HepG2 (cell line): ENCODE data around the gene HSPA5. TPM values are rescaled to one million over a fixed set of nuclear protein-coding genes. Genes with fewer than 3 reads are reported as not detected.

Experiments used
- BCL3 ChIP-seq: sonication (generic); formaldehyde crosslinking; IDR thresholded peaks from 2 replicates; pipeline ENCODE4 v1.5.1; 2020; ENCODE audit warnings: mild to moderate bottlenecking, missing genetic modification reagents, moderate library complexity
- FUBP1 ChIP-seq: sonication (generic); formaldehyde crosslinking; IDR thresholded peaks from 2 replicates; pipeline ENCODE4 v1.5.1; 2020; ENCODE audit warnings: missing genetic modification reagents, mild to moderate bottlenecking, borderline replicate concordance
- HMGA1 ChIP-seq: sonication (generic); formaldehyde crosslinking; conservative IDR thresholded peaks from 2 replicates; pipeline ENCODE4 v1.4.0; 2020; ENCODE audit warnings: missing genetic modification reagents
- JUND ChIP-seq: sonication (generic); formaldehyde crosslinking; IDR thresholded peaks from 2 replicates; pipeline ENCODE4 v1.8.0; 2022; ENCODE audit warnings: mild to moderate bottlenecking, missing genetic modification reagents
- MIXL1 ChIP-seq: IDR thresholded peaks from 2 replicates; pipeline ENCODE4 v1.6.1; 2016
- PRMT3 ChIP-seq: sonication (generic); formaldehyde crosslinking; IDR thresholded peaks from 2 replicates; pipeline ENCODE4 v1.8.1; 2022; ENCODE audit warnings: low read depth, mild to moderate bottlenecking, moderate library complexity, missing genetic modification reagents, borderline replicate concordance
- RAD51 ChIP-seq: fragments of 450-650 bp; IDR thresholded peaks from 2 replicates; pipeline ENCODE4 v1.6.1; 2016; ENCODE audit warnings: borderline replicate concordance
- RERE ChIP-seq: IDR thresholded peaks from 2 replicates; pipeline ENCODE4 v1.6.1; 2016; ENCODE audit warnings: low read depth, missing genetic modification reagents, missing compliant biosample characterization
- SMYD3 ChIP-seq: sonication (generic); formaldehyde crosslinking; IDR thresholded peaks from 2 replicates; pipeline ENCODE4 v1.8.1; 2023; ENCODE audit warnings: mild to moderate bottlenecking, missing genetic modification reagents
- TEAD3 ChIP-seq: optimal IDR thresholded peaks from 2 replicates; pipeline ENCODE3; 2016; ENCODE audit warnings: borderline replicate concordance
- ZBTB44 ChIP-seq: sonication (generic); formaldehyde crosslinking; IDR thresholded peaks from 2 replicates; pipeline ENCODE4 v1.4.0; 2020; ENCODE audit warnings: missing genetic modification reagents
- ZFP37 ChIP-seq: sonication (generic); formaldehyde crosslinking; IDR thresholded peaks from 2 replicates; pipeline ENCODE4 v1.4.0; 2020; ENCODE audit warnings: missing genetic modification reagents, borderline replicate concordance
- ZNF446 ChIP-seq: sonication (generic); formaldehyde crosslinking; IDR thresholded peaks from 2 replicates; pipeline ENCODE4 v1.5.0; 2020; ENCODE audit warnings: mild to moderate bottlenecking, missing genetic modification reagents
- ZNF468 ChIP-seq: sonication (generic); formaldehyde crosslinking; IDR thresholded peaks from 2 replicates; pipeline ENCODE4 v1.8.0; 2022; ENCODE audit warnings: mild to moderate bottlenecking, moderate library complexity, missing genetic modification reagents
- ZNF572 ChIP-seq: sonication (generic); formaldehyde crosslinking; IDR thresholded peaks from 2 replicates; pipeline ENCODE4 v1.5.1; 2020; ENCODE audit warnings: mild to moderate bottlenecking, missing genetic modification reagents
- ZNF678 ChIP-seq: sonication (generic); formaldehyde crosslinking; IDR thresholded peaks from 2 replicates; pipeline ENCODE4 v1.4.0; 2020; ENCODE audit warnings: mild to moderate bottlenecking, missing genetic modification reagents
- ZNF766 ChIP-seq: sonication (generic); formaldehyde crosslinking; IDR thresholded peaks from 2 replicates; pipeline ENCODE4 v1.5.0; 2020; ENCODE audit warnings: missing genetic modification reagents, borderline replicate concordance
- ZNF841 ChIP-seq: sonication (generic); formaldehyde crosslinking; IDR thresholded peaks from 2 replicates; pipeline ENCODE4 v1.8.1; 2023; ENCODE audit warnings: missing genetic modification reagents, borderline replicate concordance
- polyA plus RNA-seq, 8 experiments: library from polyadenylated mRNA; depleted of rRNA in 3 of 8; stranded (reverse) in 7 of 8; unstranded in 1 of 8; fragments of >200 nt; fragmentation: Illumina TruSeq in 4 of 8; extraction: Trizol in 4 of 8; gene quantifications; 2 replicates each; pipeline versions ENCODE4 v1.2.1 to v1.2.3, GENCODE V29; 2011 to 2016; ENCODE audit warnings: low read depth in 4 of 8, missing spikeins in 1 of 8, mixed read lengths in 1 of 8; ENCODE audit not compliant: insufficient read depth in 1 of 8
- total RNA-seq, 5 experiments: library from RNA; depleted of rRNA; stranded (reverse); fragments of >200 nt; fragmentation: Illumina TruSeq; extraction: Trizol; gene quantifications; 2 replicates each; pipeline ENCODE4 v1.2.3, GENCODE V29; 2016; ENCODE audit warnings: low read depth in 1 of 5

HSPA5 gene
- total and polyA plus RNA-seq, 2 of the 13 experiments (the other 11 are each of a cell fraction or from before 2014, with no cell fraction given), result 201 to 206 TPM

GRCh38 chr9:125189361-125190289, 51.5 kb downstream of the HSPA5 start, which contains the start of gene PPP6C (continued):
- TF ChIP-seq RERE (CRISPR knock-in tag) (no peak), HMGA1 (no peak), ZNF766 (no peak), ZBTB44 (CRISPR knock-in tag) (no peak), ZNF468 (CRISPR knock-in tag) (no peak), SMYD3 (CRISPR knock-in tag) (0 out of 2 replicates have a peak, but pooled peaks have one; percentile 52), ZNF446 (CRISPR knock-in tag) (peak; percentile 25; the same call in 1 of the 2 replicates), ZFP37 (CRISPR knock-in tag) (no peak), BCL3 (CRISPR knock-in tag) (no peak), ZNF841 (CRISPR knock-in tag) (no peak), JUND (CRISPR knock-in tag) (no peak), RAD51 (no peak), FUBP1 (CRISPR knock-in tag) (no peak), MIXL1 (CRISPR knock-in tag) (peak; percentile 72; the same call in 1 of the 2 replicates), TEAD3 (peak; percentile 76), ZNF572 (CRISPR knock-in tag) (no peak), PRMT3 (peak; percentile 75; the same call in 1 of the 2 replicates), ZNF678 (CRISPR knock-in tag) (no peak)
